ENCODE data around the gene PDGFC.

The PDGFC gene

DNA sequence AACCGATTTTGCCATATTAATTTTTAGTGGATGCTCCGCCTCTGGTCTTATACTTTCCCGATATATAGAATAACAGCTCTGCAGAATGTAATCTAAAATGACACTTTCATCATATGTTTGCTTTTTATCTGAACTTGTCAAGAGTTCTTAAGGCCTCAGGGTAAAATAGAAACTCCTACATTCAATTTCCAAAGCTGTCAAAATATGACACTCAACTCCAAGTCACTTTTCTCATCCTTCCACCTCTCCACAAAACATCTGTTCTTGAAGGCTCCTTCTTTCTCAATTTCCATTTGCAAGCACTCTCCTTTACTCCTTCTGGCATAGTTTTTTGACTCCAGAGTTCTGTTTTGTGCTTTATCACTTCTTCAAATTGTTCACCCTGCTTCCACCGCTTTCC is 242.2 kb downstream of the PDGFC start:
- DNase-seq: no peak

DNA sequence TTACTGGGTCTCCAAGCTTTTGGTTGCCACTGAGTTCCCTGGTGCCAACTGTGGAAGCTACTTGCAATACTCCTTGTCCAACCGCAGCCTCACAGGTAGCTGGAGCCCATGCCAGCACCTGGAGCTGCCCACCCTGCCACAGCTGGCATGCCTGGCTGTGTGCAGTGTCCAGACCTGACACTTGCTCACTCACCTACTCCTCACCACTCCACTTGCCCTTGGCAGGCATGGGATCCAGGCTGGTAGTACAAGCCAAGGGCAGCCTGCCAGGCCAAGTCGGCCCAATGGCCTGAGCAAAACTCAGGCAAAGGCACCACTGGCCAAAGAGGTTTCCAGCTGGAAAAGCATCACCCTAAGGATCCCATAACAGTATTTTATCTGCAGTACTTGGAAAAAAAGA is 246.3 kb downstream of the PDGFC start:
- no peak for DNase-seq

DNA sequence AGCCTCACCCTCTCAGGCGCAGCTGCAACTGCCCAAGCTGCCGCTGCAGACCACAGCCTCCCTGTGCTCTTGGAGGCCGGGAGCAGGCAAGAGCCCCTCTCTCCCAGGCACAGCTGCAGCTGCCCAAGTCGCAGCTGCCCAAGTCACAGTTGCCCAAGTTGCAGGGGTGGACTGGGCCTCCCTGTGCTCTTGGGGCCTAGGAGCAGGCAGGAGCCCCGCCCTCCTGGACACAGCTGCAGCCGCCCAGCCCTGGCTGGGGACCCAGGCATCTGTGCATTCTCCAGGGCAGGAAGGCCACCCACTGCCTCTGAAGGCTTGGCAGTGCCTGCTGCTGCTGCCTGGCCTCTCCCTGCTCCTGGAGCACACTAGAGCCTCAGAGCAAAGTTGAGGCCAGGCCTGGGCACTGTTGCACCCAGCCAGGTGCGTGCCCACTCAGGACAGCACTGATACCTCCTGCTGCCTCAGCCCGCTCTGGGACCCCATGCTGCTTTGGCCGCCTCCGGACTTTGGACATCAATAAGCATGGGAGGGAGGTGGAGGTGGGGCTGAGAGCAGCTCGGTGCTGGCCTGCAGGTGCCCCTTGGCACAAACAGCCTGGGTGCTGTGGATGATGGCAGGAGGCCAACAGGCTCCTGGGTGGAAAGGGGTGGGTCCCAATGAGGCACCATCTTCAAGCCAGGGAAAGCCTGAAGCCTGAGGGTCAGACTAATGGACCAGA is 247.5 kb downstream of the PDGFC start:
- DNase-seq: no peak

DNA sequence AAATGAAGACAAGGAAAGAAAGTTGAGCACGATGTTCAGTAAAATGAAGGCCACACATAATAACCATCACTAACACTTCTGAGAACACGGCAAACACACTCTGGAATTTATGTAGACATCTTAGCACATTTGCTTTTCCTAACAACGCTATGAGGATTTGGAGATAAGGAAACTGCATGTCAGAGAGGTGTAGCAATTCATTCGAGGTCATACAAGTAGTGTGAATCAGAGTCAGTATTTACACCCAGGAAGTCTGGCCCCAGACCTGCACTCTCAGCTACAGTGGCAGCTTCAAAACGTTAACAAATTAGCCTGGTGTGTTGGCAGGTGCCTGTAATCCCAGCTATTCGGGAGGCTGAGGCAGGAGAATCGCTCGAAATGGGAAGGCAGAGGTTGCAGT is 253.4 kb downstream of the PDGFC start:
- no peak for DNase-seq

DNA sequence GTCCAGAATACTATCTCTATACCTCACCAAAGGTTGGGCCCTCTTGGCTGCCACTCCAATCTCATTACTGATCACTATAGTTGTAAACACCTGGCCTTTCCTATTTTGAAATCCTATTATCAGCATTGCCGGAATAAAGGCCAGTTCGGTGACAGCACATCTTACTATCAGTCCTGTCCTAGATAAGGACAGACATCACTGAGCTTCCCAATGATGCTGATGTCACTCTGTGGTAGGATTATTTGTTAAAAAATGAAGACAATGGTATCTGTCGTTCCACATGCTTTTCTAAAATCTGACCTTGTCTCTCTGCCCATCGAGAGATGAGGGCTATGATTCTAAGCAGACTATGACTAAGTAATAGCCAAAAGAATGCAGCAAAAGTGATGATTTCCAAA is 260.4 kb downstream of the PDGFC start:
- no peak for DNase-seq

Data from left hindlimb (tissue), 1 donor.